ENCODE measurements around the gene SAMD1.

Gene SAMD1

GRCh38 chr19:14090509-14091080, at the start of gene SAMD1:
Gene SAMD1 (minus strand): TSS chr19:14090751.
- peak in 57 of 58 donors; percentile 18 to 90 (median 79) for DNase-seq

DNA sequence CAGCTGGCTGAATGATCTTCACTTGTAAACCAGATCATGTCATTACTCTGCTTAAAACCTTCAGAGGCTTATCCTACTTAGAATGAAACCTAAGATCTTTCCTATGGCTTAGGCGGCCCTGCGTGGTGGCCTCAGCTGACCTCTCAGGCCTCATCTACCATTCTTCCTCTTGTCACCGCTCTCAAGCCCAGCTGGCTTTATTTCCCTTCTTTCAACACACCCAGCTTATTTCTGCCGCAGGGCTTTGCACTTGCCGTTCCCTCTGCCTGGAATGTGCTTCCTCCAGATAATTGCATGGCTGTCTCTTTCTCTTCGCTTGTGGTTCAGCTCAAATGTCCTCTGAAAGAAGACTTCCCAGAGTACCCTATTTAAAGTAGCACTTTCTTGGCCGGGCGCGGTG, 49.4 kb upstream of the SAMD1 start:
- DNase-seq = no peak

GRCh38 chr19:14138576-14139265, 48.2 kb upstream of the SAMD1 start:
- DNase-seq = peak in 21 of 58 donors; percentile 12 to 76 (median 30)

GRCh38 chr19:14136509-14137281, 46.1 kb upstream of the SAMD1 start, which contains the start of gene ASF1B:
Gene ASF1B (minus strand): TSS chr19:14136589. CDS start chr19:14136456, 133 bp downstream.
- peak; percentile 92 to 100 (median 99) for DNase-seq

GRCh38 chr19:14135985-14136508, 45.5 kb upstream of the SAMD1 start:
- DNase-seq = no peak

- no peak for DNase-seq
These were observed 44.8 kb upstream of the SAMD1 start for GRCh38 chr19:14135355-14135754.

DNA sequence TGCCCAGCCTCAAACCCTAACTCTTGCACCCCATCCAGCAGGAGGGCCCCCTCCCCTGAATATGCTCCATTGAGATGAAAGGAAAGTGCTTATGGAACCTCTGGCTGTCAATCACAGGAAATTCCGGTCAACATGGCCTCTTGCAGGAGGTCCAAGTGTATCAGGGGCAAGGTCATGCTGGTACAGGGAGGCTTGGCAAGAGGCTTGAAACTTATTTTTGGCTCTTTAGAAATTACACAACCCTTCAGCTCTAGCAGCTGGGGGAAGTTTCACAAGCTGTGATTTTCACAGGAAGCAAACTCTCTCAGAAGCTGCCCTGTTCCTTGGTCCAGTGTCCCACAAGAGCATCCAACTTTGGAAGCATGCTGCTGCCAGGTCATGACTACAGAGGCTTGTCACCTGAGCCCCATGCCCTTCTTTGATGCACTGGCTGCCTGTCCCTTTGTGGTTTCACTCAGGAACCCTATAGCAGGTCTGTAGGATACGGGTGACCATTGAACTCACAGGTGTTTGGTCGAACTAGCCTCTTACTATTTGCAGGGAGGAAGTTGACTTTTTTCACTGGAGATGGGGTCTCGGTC, 37.5 kb upstream of the SAMD1 start:
- peak in 2 of 58 donors; percentile 14 to 21 for DNase-seq

DNA sequence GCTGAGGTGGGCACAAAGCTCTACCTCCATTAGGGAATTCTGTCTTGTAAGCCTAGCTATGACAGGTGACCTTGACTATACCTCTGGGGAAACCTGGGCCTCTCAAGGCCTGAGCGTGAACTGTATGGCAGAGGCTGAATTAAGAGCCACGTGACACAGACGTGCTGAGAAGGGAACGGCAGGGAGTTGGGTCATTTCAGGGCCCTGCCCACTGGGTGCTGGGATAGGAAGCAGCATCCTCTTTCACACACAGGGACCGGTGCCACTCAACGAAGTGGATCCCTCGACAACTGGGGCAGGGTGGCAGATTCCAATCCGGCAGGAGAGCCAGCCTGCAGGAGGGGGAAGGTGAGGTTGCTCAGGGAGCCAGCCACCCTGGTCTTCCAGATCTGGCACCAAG, 36.6 kb upstream of the SAMD1 start:
- no peak for DNase-seq

DNA sequence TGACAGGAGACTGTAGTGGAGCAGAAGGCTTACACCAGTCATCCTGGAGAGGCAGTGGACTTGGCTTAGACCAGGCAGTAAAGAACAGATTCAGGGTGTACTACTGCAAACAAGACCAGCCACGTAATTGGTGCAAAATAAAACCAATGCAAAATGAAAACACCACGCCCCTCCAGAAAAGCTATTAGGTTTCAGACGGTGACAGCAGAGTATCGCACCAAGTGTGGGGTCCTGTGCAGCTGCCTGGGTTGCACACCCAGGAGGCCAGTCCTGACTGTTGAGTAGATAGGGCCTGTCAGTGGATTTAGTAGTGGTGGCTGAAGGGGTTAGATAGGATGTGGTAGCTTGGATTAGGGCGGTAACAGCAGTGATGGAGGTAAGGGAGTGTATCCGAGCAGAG, 32.4 kb upstream of the SAMD1 start:
- no peak for DNase-seq

GRCh38 chr19:14120497-14120780, 29.9 kb upstream of the SAMD1 start:
- DNase-seq = no peak

- DNase-seq = no peak
These were observed 29.3 kb upstream of the SAMD1 start for GRCh38 chr19:14119644-14120496.

- no peak for DNase-seq
These were observed 28.6 kb upstream of the SAMD1 start for GRCh38 chr19:14119146-14119545.

- peak in 56 of 58 donors; percentile 55 to 90 (median 78) for DNase-seq
These were observed 27.9 kb upstream of the SAMD1 start for GRCh38 chr19:14118165-14119051.

GRCh38 chr19:14117668-14118164, 27.2 kb upstream of the SAMD1 start, which contains the start of gene PRKACA:
Gene PRKACA (minus strand): TSS chr19:14117762. CDS start chr19:14117547, 215 bp downstream.
- peak; percentile 93 to 100 (median 99) for DNase-seq

GRCh38 chr19:14116918-14117578, 26.5 kb upstream of the SAMD1 start:
- DNase-seq = peak in 26 of 58 donors; percentile 13 to 47 (median 36)

GRCh38 chr19:14116525-14116917, 26.0 kb upstream of the SAMD1 start:
- no peak for DNase-seq

- DNase-seq = no peak
These were observed 25.2 kb upstream of the SAMD1 start for GRCh38 chr19:14115756-14116155.

DNA sequence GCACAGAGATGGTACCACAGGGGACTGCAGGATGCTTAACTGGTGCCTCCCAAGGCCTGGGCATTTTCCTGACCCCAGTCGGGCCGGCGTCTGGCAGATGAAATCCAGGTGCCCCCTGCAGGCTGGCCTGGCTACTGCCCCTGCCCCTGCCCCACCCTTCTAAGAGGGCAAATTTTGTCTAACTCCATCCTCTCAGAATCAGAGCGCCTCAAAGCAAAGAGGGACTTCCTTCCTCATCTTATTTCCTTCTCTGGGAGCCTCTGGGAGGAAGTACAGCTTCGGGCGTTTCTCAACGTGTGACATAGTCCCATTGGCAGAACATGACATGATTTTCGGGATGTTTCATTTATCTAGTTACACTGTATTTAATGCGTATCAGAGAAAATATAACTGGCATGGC, 24.3 kb upstream of the SAMD1 start:
- DNase-seq = peak in 14 of 58 donors; percentile 4 to 38 (median 24)

- no peak for DNase-seq
These were observed 23.9 kb upstream of the SAMD1 start for GRCh38 chr19:14114439-14114838.
